Mammary epithelial cell (primary cell): ENCODE measurements around the gene AIF1L.

ENCODE experiments used
- EZH2 ChIP-seq: IDR thresholded peaks from 2 replicates; pipeline ENCODE4 v1.6.1; 2012; ENCODE audit warnings: low read length, inconsistent platforms, borderline replicate concordance
- TF ChIP-seq, protein P1 (sequence below), 2 donors: IDR thresholded peaks in 1 of 2; conservative IDR thresholded peaks in 1 of 2; 2 replicates each; pipeline ENCODE4 v1.5.1; 2011 to 2012; ENCODE audit warnings: inconsistent platforms in 2 of 2, low read length in 2 of 2, mild to moderate bottlenecking in 2 of 2, control low read depth in 1 of 2, low read depth in 1 of 2; ENCODE audit not compliant: insufficient read depth in 1 of 2; ENCODE audit errors: extremely low read depth in 1 of 2

GRCh38 chr9:131101207-131101964, 5.1 kb downstream of the AIF1L start:
- TF ChIP-seq, protein P1, sequence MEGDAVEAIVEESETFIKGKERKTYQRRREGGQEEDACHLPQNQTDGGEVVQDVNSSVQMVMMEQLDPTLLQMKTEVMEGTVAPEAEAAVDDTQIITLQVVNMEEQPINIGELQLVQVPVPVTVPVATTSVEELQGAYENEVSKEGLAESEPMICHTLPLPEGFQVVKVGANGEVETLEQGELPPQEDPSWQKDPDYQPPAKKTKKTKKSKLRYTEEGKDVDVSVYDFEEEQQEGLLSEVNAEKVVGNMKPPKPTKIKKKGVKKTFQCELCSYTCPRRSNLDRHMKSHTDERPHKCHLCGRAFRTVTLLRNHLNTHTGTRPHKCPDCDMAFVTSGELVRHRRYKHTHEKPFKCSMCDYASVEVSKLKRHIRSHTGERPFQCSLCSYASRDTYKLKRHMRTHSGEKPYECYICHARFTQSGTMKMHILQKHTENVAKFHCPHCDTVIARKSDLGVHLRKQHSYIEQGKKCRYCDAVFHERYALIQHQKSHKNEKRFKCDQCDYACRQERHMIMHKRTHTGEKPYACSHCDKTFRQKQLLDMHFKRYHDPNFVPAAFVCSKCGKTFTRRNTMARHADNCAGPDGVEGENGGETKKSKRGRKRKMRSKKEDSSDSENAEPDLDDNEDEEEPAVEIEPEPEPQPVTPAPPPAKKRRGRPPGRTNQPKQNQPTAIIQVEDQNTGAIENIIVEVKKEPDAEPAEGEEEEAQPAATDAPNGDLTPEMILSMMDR (conservative IDR thresholded peaks at IDR 0.05 in 1 of 2, IDR thresholded peaks at IDR 0.05 in 1 of 2; ENCODE audit: extremely low read depth in 1 of 2, insufficient read depth in 1 of 2, low read depth in 1 of 2, low read length in 2 of 2), result no peak
- TF ChIP-seq EZH2, result no peak
